ENCODE results near the gene ADAMTSL4.

- no peak for TF ChIP-seq POLR2A (IDR thresholded peaks at IDR 0.05)
- TF ChIP-seq CTCF (IDR thresholded peaks at IDR 0.05), result no peak
- no peak for TF ChIP-seq EP300 (IDR thresholded peaks at IDR 0.05)
- no peak for TF ChIP-seq POLR2AphosphoS5 (IDR thresholded peaks at IDR 0.05)
These were observed 30.9 kb downstream of the ADAMTSL4 start for GRCh38 chr1:150579945-150580642.
